ENCODE measurements around the gene TRAM1L1. TPM values are rescaled to one million over a fixed set of nuclear protein-coding genes. Genes with fewer than 3 reads are reported as not detected.
A peak's percentile ranks its signal among the peaks of the same experiment; 100 is the strongest.

TRAM1L1 gene
- total and polyA plus RNA-seq, 2 of the 13 experiments (the other 11 are each of a cell fraction or from before 2014, with no cell fraction given): 0.18 to 0.44 TPM

DNA sequence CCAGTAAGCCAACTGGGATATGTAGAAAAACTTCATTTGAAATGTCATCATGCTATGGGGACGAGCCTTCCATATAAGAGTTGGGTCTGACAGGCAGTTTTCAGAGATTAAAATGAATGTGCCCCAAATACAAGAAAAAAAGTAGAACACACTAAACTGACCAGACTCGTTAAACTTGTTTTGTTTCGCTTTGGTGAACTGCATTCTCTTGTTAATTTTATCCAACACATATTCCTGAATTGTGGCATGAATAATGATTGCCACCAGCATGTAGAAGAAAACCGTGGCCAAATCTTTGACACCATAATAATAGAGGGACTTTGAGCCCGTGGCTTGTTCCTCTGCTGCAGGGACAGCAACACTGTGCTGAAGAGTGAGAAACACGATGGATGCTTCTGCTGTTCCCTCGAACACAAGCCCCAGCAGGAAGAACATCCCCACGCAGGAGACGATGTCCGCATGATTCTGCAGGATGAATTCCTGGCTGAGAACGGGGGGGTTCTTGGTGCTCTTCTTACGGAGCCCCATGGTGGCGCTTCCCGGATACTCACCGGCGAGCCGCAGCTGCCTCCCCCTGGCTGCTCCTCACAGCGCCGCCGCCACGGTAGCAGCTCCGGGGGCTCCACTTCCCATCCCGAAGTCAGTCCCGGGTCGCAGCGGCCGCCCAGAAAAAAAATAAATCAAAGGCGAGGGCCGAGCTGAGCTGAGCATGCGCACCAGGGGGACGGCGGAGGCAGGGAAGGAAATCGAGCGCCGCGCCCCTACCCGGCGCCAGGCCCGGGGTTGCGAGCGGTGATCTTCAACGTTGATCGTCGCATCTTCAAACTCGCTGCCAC is at the start of gene TRAM1L1 (continued):
- TF ChIP-seq ZBTB8A (CRISPR knock-in tag; IDR thresholded peaks at IDR 0.05; ENCODE audit: borderline replicate concordance, low read depth) (no peak), HOXD1 (CRISPR knock-in tag; IDR thresholded peaks at IDR 0.05) (no peak), NRL (CRISPR knock-in tag; IDR thresholded peaks at IDR 0.05; ENCODE audit: borderline replicate concordance) (peak; percentile 54; the same call in 1 of the 2 replicates), PHF8 (CRISPR knock-in tag; IDR thresholded peaks at IDR 0.05) (peak; percentile 54), KMT2A (CRISPR knock-in tag; IDR thresholded peaks at IDR 0.05) (no peak), NFE2L1 (CRISPR knock-in tag; IDR thresholded peaks at IDR 0.05; ENCODE audit: borderline replicate concordance) (no peak), KAT2B (IDR thresholded peaks at IDR 0.05; ENCODE audit: borderline replicate concordance, low read depth, low read length) (no peak), ZNF432 (CRISPR knock-in tag; IDR thresholded peaks at IDR 0.05; ENCODE audit: borderline replicate concordance) (no peak), KDM2A (CRISPR knock-in tag; IDR thresholded peaks at IDR 0.05; ENCODE audit: borderline replicate concordance, low read depth) (peak; percentile 45; the same call in 1 of the 2 replicates), ZFY (CRISPR knock-in tag; IDR thresholded peaks at IDR 0.05) (peak; percentile 56), NFRKB (IDR thresholded peaks at IDR 0.05) (no peak), SRF (IDR thresholded peaks at IDR 0.05; ENCODE audit: low read depth, low read length) (no peak), CBX5 (CRISPR knock-in tag; IDR thresholded peaks at IDR 0.05; ENCODE audit: borderline replicate concordance) (0 out of 2 replicates have a peak, but pooled peaks have one; percentile 34), ATF7-NPFF (CRISPR knock-in tag; IDR thresholded peaks at IDR 0.05; ENCODE audit: low read depth) (peak; percentile 42; the same call in 1 of the 2 replicates), ZNF33A (CRISPR knock-in tag; IDR thresholded peaks at IDR 0.05; ENCODE audit: borderline replicate concordance) (0 out of 2 replicates have a peak, but pooled peaks have one; percentile 61), ARNTL (CRISPR knock-in tag; IDR thresholded peaks at IDR 0.05) (no peak), HDAC1 (CRISPR knock-in tag; IDR thresholded peaks at IDR 0.05) (0 out of 2 replicates have a peak, but pooled peaks have one; percentile 18)
- TF ChIP-seq, protein P1, sequence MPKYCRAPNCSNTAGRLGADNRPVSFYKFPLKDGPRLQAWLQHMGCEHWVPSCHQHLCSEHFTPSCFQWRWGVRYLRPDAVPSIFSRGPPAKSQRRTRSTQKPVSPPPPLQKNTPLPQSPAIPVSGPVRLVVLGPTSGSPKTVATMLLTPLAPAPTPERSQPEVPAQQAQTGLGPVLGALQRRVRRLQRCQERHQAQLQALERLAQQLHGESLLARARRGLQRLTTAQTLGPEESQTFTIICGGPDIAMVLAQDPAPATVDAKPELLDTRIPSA (CRISPR knock-in tag; IDR thresholded peaks at IDR 0.05; ENCODE audit: borderline replicate concordance): no peak
- TF ChIP-seq, protein P2, sequence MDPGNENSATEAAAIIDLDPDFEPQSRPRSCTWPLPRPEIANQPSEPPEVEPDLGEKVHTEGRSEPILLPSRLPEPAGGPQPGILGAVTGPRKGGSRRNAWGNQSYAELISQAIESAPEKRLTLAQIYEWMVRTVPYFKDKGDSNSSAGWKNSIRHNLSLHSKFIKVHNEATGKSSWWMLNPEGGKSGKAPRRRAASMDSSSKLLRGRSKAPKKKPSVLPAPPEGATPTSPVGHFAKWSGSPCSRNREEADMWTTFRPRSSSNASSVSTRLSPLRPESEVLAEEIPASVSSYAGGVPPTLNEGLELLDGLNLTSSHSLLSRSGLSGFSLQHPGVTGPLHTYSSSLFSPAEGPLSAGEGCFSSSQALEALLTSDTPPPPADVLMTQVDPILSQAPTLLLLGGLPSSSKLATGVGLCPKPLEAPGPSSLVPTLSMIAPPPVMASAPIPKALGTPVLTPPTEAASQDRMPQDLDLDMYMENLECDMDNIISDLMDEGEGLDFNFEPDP (CRISPR knock-in tag; conservative IDR thresholded peaks at IDR 0.05): no peak
- TF ChIP-seq, protein P3, sequence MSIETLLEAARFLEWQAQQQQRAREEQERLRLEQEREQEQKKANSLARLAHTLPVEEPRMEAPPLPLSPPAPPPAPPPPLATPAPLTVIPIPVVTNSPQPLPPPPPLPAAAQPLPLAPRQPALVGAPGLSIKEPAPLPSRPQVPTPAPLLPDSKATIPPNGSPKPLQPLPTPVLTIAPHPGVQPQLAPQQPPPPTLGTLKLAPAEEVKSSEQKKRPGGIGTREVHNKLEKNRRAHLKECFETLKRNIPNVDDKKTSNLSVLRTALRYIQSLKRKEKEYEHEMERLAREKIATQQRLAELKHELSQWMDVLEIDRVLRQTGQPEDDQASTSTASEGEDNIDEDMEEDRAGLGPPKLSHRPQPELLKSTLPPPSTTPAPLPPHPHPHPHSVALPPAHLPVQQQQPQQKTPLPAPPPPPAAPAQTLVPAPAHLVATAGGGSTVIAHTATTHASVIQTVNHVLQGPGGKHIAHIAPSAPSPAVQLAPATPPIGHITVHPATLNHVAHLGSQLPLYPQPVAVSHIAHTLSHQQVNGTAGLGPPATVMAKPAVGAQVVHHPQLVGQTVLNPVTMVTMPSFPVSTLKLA (IDR thresholded peaks at IDR 0.05): no peak
- TF ChIP-seq, protein P4, sequence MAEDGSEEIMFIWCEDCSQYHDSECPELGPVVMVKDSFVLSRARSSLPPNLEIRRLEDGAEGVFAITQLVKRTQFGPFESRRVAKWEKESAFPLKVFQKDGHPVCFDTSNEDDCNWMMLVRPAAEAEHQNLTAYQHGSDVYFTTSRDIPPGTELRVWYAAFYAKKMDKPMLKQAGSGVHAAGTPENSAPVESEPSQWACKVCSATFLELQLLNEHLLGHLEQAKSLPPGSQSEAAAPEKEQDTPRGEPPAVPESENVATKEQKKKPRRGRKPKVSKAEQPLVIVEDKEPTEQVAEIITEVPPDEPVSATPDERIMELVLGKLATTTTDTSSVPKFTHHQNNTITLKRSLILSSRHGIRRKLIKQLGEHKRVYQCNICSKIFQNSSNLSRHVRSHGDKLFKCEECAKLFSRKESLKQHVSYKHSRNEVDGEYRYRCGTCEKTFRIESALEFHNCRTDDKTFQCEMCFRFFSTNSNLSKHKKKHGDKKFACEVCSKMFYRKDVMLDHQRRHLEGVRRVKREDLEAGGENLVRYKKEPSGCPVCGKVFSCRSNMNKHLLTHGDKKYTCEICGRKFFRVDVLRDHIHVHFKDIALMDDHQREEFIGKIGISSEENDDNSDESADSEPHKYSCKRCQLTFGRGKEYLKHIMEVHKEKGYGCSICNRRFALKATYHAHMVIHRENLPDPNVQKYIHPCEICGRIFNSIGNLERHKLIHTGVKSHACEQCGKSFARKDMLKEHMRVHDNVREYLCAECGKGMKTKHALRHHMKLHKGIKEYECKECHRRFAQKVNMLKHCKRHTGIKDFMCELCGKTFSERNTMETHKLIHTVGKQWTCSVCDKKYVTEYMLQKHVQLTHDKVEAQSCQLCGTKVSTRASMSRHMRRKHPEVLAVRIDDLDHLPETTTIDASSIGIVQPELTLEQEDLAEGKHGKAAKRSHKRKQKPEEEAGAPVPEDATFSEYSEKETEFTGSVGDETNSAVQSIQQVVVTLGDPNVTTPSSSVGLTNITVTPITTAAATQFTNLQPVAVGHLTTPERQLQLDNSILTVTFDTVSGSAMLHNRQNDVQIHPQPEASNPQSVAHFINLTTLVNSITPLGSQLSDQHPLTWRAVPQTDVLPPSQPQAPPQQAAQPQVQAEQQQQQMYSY (CRISPR knock-in tag; IDR thresholded peaks at IDR 0.05): 0 out of 2 replicates have a peak, but pooled peaks have one; percentile 66
- TF ChIP-seq, protein P5, sequence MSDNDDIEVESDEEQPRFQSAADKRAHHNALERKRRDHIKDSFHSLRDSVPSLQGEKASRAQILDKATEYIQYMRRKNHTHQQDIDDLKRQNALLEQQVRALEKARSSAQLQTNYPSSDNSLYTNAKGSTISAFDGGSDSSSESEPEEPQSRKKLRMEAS (IDR thresholded peaks at IDR 0.05): peak; percentile 63

Measured in HepG2 (cell line).